ENCODE data around the gene ZSCAN2.
A peak's percentile ranks its signal among the peaks of the same experiment; 100 is the strongest.
"Not testable (repeated sequence)": the region's sequence is repeated elsewhere in the genome, so short reads cannot be mapped to it uniquely, and the experiment has no call there.

Gene ZSCAN2

DNA sequence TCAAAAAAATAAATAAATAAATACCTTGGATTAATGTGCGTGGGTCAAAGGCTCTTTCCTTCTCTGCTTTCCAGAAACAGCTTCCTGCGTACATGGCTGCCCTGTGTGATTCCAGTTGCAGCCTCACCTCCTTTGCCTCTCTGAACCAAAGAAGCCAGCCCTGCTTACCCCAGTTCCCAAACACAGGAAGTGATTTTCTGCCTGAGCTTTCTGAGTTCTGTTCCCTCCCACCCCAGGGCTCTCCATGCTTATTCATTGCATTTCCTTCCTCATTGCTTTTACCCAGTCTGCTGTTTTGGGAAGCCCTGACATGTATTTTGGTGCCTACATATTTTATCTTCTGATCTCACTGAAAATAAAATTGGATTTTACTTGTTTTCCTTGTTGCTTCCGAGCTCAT lies 15.4 kb downstream of the ZSCAN2 start:
- H3K4me1 ChIP-seq (ENCODE audit: insufficient read depth, low read length), result no peaks in the 10 kb centered on the region
- no peak overlapping the region for H3K27ac ChIP-seq (ENCODE audit: low read depth, low read length)
- WGBS, result 96% methylated on average over 3 of the region's 3 CpGs
- peaks cover 25% of the 10 kb centered on the region for H3K36me3 ChIP-seq (ENCODE audit: insufficient read depth, low read length)
- H3K27me3 ChIP-seq (ENCODE audit: insufficient read depth, low read length), result no peaks in the 10 kb centered on the region
- H3K9ac ChIP-seq (ENCODE audit: low read depth, low read length), result no peak overlapping the region
- no peak overlapping the region for H3K4me3 ChIP-seq (ENCODE audit: low read length)
- H3K9me3 ChIP-seq (ENCODE audit: insufficient read depth, low read depth, low read length), result peaks cover 20% of the 10 kb centered on the region

DNA sequence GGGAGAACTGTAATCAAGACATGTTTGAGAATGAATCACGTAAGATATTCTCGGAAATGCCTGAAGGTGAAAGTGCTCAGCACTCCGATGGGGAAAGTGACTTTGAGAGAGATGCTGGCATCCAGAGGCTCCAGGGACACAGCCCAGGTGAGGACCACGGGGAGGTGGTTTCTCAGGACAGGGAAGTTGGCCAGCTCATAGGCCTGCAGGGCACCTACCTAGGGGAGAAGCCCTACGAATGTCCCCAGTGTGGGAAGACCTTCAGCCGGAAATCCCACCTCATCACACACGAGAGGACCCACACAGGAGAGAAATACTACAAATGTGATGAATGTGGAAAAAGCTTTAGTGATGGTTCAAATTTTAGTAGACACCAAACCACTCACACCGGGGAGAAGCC lies 19.8 kb downstream of the ZSCAN2 start:
- no peak overlapping the region for H3K9ac ChIP-seq (ENCODE audit: low read depth, low read length)
- no peaks in the 10 kb centered on the region for H3K27me3 ChIP-seq (ENCODE audit: insufficient read depth, low read length)
- peaks cover 40% of the 10 kb centered on the region for H3K9me3 ChIP-seq (ENCODE audit: insufficient read depth, low read depth, low read length)
- no peak overlapping the region for H3K4me3 ChIP-seq (ENCODE audit: low read length)
- H3K36me3 ChIP-seq (ENCODE audit: insufficient read depth, low read length), result peaks cover 39% of the 10 kb centered on the region
- no peak overlapping the region for H3K27ac ChIP-seq (ENCODE audit: low read depth, low read length)
- no peaks in the 10 kb centered on the region for H3K4me1 ChIP-seq (ENCODE audit: insufficient read depth, low read length)
- WGBS, result 98% methylated on average over 7 of the region's 8 CpGs

DNA sequence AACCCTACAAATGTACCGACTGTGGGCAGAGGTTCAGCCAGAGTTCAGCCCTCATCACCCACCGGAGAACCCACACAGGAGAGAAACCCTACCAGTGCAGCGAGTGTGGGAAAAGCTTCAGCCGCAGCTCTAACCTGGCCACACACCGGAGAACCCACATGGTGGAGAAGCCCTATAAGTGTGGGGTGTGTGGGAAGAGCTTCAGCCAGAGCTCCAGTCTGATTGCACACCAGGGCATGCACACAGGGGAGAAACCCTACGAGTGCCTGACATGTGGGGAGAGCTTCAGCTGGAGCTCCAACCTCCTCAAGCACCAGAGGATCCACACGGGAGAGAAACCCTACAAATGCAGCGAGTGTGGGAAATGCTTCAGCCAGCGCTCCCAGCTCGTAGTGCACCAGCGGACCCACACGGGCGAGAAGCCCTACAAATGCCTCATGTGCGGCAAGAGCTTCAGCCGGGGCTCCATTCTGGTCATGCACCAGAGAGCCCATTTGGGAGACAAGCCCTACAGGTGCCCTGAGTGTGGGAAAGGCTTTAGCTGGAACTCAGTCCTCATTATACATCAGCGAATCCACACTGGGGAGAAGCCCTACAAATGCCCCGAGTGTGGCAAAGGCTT lies 20.7 kb downstream of the ZSCAN2 start:
- H3K4me3 ChIP-seq (ENCODE audit: low read length), result no peak overlapping the region
- H3K27me3 ChIP-seq (ENCODE audit: insufficient read depth, low read length), result no peaks in the 10 kb centered on the region

DNA sequence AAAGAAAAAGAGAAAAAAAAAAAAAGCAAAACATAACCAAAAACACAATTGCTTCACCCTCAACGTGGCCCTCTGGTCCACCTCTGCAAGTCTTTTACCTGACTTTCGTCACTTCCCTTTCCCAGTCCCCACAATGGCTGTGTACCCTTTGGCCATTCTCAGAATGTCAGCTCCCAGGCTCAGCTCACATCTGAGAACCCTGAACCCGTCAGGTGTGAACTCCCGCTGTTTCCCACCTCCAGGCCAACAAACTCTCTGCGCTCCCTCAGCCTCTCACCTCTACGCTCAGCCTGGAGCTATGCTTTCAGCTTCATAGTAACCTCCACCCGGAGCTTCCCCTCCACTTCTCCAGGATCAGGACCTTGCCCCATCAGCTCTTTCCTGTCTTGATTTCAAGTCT lies 23.6 kb downstream of the ZSCAN2 start:
- peaks cover 39% of the 10 kb centered on the region for H3K9me3 ChIP-seq (ENCODE audit: insufficient read depth, low read depth, low read length)
- H3K9ac ChIP-seq (ENCODE audit: low read depth, low read length), result no peak overlapping the region
- no peak overlapping the region for H3K4me3 ChIP-seq (ENCODE audit: low read length)
- no peaks in the 10 kb centered on the region for H3K27me3 ChIP-seq (ENCODE audit: insufficient read depth, low read length)
- WGBS, result 92% methylated on average over 6 of the region's 7 CpGs
- peaks cover 38% of the 10 kb centered on the region for H3K36me3 ChIP-seq (ENCODE audit: insufficient read depth, low read length)
- H3K4me1 ChIP-seq (ENCODE audit: insufficient read depth, low read length), result no peaks in the 10 kb centered on the region
- H3K27ac ChIP-seq (ENCODE audit: low read depth, low read length), result no peak overlapping the region

More for the DNA sequence above, 20.7 kb downstream of the ZSCAN2 start:
- H3K4me1 ChIP-seq (ENCODE audit: insufficient read depth, low read length), result no peaks in the 10 kb centered on the region
- H3K9me3 ChIP-seq (ENCODE audit: insufficient read depth, low read depth, low read length), result peaks cover 40% of the 10 kb centered on the region
- WGBS, result 96% methylated on average over 16 of the region's 17 CpGs
- no peak overlapping the region for H3K27ac ChIP-seq (ENCODE audit: low read depth, low read length)
- H3K9ac ChIP-seq (ENCODE audit: low read depth, low read length), result no peak overlapping the region
- H3K36me3 ChIP-seq (ENCODE audit: insufficient read depth, low read length), result peaks cover 39% of the 10 kb centered on the region

DNA sequence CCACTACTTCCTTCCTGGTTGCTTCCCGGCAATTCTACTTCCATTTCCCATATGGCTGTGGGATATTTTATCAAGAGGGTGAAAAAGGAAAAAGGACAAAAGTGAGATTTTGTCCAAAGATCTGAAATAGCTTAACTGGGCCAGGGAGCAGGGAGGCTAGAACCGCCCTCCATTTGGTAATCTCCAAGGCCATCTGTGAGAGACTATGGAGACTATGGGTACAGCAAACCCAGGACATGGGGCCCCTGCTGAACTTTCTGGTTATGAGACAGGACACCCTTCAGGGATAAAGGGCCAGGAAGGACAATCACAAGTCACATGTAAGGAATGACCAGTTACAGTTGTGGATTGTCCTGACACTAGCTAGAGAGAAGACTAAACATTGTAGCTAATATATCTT lies 24.3 kb downstream of the ZSCAN2 start:
- no peak overlapping the region for H3K9ac ChIP-seq (ENCODE audit: low read depth, low read length)
- no peaks in the 10 kb centered on the region for H3K4me1 ChIP-seq (ENCODE audit: insufficient read depth, low read length)
- 98% methylated on average over 2 of the region's 2 CpGs for WGBS
- H3K9me3 ChIP-seq (ENCODE audit: insufficient read depth, low read depth, low read length), result peaks cover 31% of the 10 kb centered on the region
- peaks cover 32% of the 10 kb centered on the region for H3K36me3 ChIP-seq (ENCODE audit: insufficient read depth, low read length)
- H3K27ac ChIP-seq (ENCODE audit: low read depth, low read length), result no peak overlapping the region
- H3K4me3 ChIP-seq (ENCODE audit: low read length), result no peak overlapping the region
- H3K27me3 ChIP-seq (ENCODE audit: insufficient read depth, low read length), result no peaks in the 10 kb centered on the region

DNA sequence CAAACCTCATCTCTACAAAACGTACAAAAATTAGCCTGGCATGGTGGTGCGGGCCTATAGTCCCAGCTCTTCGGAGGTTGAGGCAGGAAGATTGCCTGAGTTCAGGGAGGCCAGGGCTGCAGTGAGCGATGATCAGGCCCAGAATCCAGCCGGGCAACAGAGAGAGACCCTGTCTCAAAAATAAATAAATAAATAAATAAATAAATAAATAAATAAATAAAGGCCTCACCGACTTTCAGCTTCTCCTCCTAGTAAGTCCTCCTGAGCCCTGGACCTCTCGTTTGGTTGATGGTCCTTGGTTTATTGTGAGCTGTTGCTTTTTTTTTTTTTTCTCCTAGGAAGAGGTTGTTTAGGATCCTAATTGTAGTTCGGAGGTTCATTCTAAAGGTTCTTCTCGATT lies 28.2 kb downstream of the ZSCAN2 start:
- no peaks in the 10 kb centered on the region for H3K9me3 ChIP-seq (ENCODE audit: insufficient read depth, low read depth, low read length)
- H3K27ac ChIP-seq (ENCODE audit: low read depth, low read length), result no peak overlapping the region
- H3K4me3 ChIP-seq (ENCODE audit: low read length), result no peak overlapping the region
- H3K36me3 ChIP-seq (ENCODE audit: insufficient read depth, low read length), result no peaks in the 10 kb centered on the region
- H3K4me1 ChIP-seq (ENCODE audit: insufficient read depth, low read length), result peaks cover 3% of the 10 kb centered on the region; the same call in 1 of the 2 replicates
- no peak overlapping the region for H3K9ac ChIP-seq (ENCODE audit: low read depth, low read length)
- 86% methylated on average over 7 of the region's 9 CpGs for WGBS
- peaks cover 25% of the 10 kb centered on the region for H3K27me3 ChIP-seq (ENCODE audit: insufficient read depth, low read length)

DNA sequence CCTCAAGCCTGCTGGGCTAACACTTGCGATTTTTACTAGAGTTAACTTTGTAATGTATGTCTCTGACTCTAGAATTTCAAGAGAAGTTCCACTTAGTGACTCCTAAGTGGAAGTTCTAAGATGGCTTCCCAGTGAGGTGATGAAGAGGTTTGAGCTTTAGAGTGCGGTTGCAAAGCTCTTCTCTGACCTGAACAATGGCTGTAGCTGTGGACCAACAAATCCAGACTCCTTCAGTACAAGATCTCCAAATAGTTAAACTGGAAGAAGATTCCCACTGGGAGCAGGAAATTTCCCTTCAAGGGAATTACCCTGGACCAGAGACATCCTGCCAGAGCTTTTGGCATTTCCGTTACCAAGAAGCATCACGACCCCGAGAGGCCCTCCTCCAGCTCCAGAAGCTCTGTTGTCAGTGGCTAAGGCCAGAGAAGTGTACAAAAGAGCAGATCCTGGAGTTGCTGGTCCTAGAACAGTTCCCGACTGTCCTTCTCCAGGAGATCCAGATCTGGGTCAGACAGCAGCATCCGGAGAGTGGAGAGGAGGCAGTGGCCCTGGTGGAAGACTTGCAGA lies 31.0 kb downstream of the ZSCAN2 start:
- Histone ChIP-seq H3K27me3 (ENCODE audit: insufficient read depth, low read length) (peaks cover 46% of the 10 kb centered on the region), H3K4me3 (ENCODE audit: low read length) (peak overlapping the region; percentile 69), H3K4me1 (ENCODE audit: insufficient read depth, low read length) (peaks cover 10% of the 10 kb centered on the region), H3K36me3 (ENCODE audit: insufficient read depth, low read length) (peaks cover 6% of the 10 kb centered on the region), H3K9me3 (ENCODE audit: insufficient read depth, low read depth, low read length) (no peaks in the 10 kb centered on the region), H3K9ac (ENCODE audit: low read depth, low read length) (peak overlapping the region; percentile 57; the same call in 1 of the 2 replicates), H3K27ac (ENCODE audit: low read depth, low read length) (no peak overlapping the region)
- 65% methylated on average over 7 of the region's 7 CpGs for WGBS

DNA sequence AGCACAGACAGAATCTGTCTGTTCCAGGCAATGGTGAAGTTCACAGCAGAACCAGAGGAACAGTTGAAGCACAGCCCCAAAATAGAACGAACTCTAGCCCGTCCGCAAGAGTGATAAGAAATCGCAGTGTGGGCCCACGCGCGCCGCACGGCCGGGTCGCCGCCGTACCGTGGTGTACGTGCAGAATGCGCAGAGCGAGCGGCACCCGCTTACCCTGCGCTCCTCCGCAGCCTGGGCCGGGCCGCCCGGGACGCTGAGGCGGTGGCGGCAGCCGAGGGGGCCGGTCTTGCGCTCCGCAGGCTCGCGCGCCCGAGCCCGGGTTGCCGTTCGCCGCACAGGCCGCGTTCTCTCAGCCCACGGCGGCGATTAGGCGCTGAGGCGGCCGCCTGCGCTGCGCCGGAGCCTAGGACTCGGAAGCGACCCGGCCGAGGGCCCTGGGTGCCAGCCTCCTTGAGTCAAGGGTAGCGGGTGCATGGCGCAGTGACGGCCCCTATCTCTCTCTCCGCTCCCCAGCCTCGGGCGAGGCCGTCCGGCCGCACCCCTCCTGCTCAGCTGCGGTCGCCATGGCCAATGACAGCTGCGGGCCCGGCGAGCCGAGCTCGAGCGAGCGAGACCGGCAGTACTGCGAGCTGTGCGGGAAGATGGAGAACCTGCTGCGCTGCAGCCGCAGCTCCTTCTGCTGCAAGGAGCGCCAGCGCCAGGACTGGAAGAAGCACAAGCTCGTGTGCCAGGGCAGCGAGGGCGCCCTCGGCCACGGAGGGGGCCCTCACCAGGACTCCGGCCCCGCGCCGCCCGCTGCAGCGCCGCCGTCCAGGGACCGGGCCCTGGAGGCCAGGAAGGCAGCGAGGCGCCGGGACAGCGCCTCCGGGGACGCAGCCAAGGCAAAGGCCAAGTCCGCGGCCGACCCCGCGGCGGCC lies 32.8 kb downstream of the ZSCAN2 start:
- WGBS, result 1% methylated on average over 105 of the region's 105 CpGs
- H3K27me3 ChIP-seq (ENCODE audit: insufficient read depth, low read length), result peaks cover 46% of the 10 kb centered on the region
- peak overlapping the region; percentile 0; the same call in 1 of the 2 replicates for H3K9ac ChIP-seq (ENCODE audit: low read depth, low read length)
- H3K4me1 ChIP-seq (ENCODE audit: insufficient read depth, low read length), result peaks cover 16% of the 10 kb centered on the region
- no peak overlapping the region for H3K27ac ChIP-seq (ENCODE audit: low read depth, low read length)
- H3K4me3 ChIP-seq (ENCODE audit: low read length), result peak overlapping the region; percentile 66
- H3K36me3 ChIP-seq (ENCODE audit: insufficient read depth, low read length), result peaks cover 6% of the 10 kb centered on the region
- no peaks in the 10 kb centered on the region for H3K9me3 ChIP-seq (ENCODE audit: insufficient read depth, low read depth, low read length)

DNA sequence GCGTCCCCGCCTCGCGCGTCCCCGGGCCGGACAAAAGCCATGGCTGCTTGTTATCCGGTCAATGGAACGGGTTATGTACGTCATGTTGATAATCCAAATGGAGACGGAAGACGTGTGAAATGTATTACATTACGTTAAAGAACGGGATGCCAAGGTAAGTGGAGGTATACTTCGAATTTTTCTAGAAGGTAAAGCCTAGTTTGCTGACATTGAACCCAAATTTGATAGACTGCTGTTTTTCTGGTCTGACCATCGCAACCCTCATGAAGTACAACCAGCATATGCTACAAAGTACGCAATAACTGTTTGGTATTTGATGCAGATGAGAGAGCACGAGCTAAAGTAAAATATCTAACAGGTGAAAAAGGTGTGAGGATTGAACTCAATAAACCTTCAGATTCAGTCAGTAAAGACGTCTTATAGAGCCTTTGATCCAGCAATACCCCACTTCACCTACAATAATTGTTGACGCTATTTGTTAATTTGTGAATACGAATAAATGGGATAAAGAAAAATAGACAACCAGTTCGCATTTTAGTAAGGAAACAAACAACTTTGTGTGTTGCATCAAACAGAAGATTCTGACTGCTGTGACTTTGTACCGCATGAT lies 33.5 kb downstream of the ZSCAN2 start:
- no peak overlapping the region for H3K27ac ChIP-seq (ENCODE audit: low read depth, low read length)
- H3K9me3 ChIP-seq (ENCODE audit: insufficient read depth, low read depth, low read length), result no peaks in the 10 kb centered on the region
- H3K27me3 ChIP-seq (ENCODE audit: insufficient read depth, low read length), result peaks cover 46% of the 10 kb centered on the region
- H3K4me1 ChIP-seq (ENCODE audit: insufficient read depth, low read length), result peaks cover 16% of the 10 kb centered on the region
- WGBS, result 36% methylated on average over 23 of the region's 23 CpGs
- peaks cover 6% of the 10 kb centered on the region for H3K36me3 ChIP-seq (ENCODE audit: insufficient read depth, low read length)
- H3K9ac ChIP-seq (ENCODE audit: low read depth, low read length), result no peak overlapping the region
- H3K4me3 ChIP-seq (ENCODE audit: low read length), result peak overlapping the region; percentile 66

DNA sequence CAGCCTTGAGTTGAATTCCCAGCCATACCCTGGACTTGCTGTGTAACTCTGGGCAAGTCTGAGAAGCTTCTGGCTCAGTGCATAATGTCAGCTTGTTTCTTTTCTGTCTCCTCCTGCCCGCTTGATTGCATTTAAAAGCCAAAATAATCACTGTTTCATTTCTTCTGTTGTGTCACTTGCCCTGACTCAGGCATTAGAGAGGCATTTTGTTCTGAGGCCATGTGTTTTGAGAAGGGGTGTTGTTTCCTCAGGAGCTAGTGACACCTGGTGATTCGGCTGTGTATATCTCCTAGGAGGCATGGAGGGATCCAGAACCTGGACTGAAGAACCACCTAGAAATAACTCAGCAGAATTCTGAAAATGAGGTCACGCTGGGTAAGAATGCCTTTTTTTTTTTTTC lies 37.3 kb downstream of the ZSCAN2 start:
- no peak overlapping the region for H3K4me3 ChIP-seq (ENCODE audit: low read length)
- H3K27ac ChIP-seq (ENCODE audit: low read depth, low read length), result 0 out of 2 replicates have a peak overlapping the region, but pooled peaks have one; percentile 4
- WGBS, result 52% methylated on average over 2 of the region's 3 CpGs
- peaks cover 13% of the 10 kb centered on the region for H3K4me1 ChIP-seq (ENCODE audit: insufficient read depth, low read length)
- no peaks in the 10 kb centered on the region for H3K9me3 ChIP-seq (ENCODE audit: insufficient read depth, low read depth, low read length)
- peaks cover 40% of the 10 kb centered on the region for H3K36me3 ChIP-seq (ENCODE audit: insufficient read depth, low read length)
- H3K27me3 ChIP-seq (ENCODE audit: insufficient read depth, low read length), result peaks cover 31% of the 10 kb centered on the region
- peak overlapping the region; percentile 8; the same call in 1 of the 2 replicates for H3K9ac ChIP-seq (ENCODE audit: low read depth, low read length)

DNA sequence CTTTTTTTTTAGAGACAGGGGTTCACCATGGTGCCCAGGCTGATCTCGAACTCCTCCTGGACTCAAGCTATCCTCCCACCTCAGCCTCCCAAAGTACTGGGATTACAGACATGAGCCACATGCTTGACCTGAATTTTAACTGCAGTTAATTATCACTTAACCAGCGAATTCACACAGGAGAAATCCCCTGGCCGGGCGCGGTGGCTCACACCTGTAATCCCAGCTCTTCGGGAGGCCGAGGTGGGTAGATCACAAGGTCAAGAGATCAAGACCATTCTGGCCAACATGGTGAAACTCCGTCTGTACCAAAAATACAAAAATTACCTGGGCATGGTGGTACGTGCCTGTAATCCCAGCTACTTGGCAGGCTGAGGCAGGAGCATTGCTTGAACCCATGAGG lies 41.1 kb downstream of the ZSCAN2 start:
- not testable (repeated sequence) for H3K9ac ChIP-seq (ENCODE audit: low read depth, low read length)
- peaks cover 68% of the 10 kb centered on the region for H3K36me3 ChIP-seq (ENCODE audit: insufficient read depth, low read length)

More for the DNA sequence above, 41.1 kb downstream of the ZSCAN2 start:
- H3K27me3 ChIP-seq (ENCODE audit: insufficient read depth, low read length); H3K4me1 ChIP-seq (ENCODE audit: insufficient read depth, low read length); H3K4me3 ChIP-seq (ENCODE audit: low read length); H3K27ac ChIP-seq (ENCODE audit: low read depth, low read length); H3K9me3 ChIP-seq (ENCODE audit: insufficient read depth, low read depth, low read length): not testable (repeated sequence)
- 94% methylated on average over 9 of the region's 9 CpGs for WGBS

Measured in HUES64 (cell line).